ENCODE results near the gene SIPA1. TPM values are rescaled to one million over a fixed set of nuclear protein-coding genes. Genes with fewer than 3 reads are reported as not detected.

Gene SIPA1
- total RNA-seq, 4 donors from 2014 or later: 40.7 to 56.3 (median 45.8) TPM

- Histone ChIP-seq H3K9me3 (no peaks in the 10 kb centered on the region), H3K27me3 (no peaks in the 10 kb centered on the region), H3K4me1 (peaks cover 58 to 94% (median 83%) of the 10 kb centered on the region in 4 donors), H3K4me3 (no peak overlapping the region), H3K36me3 (peaks cover 32 to 64% (median 57%) of the 10 kb centered on the region in 4 donors), H3K27ac (replicated peaks in 1 of 4) (peak overlapping the region in 3 of 4 donors; percentile 79 to 96 (median 79))
- intact Hi-C loops (cut with DNase I): loop anchor here (5.0 kb wide), 1 partner anchor 48 kb away; no protein-coding TSS in a partner anchor
- TF ChIP-seq POLR2AphosphoS5 (IDR thresholded peaks at IDR 0.05) (peak in 1 of 2 donors; percentile 45), CTCF (IDR thresholded peaks at IDR 0.05) (no peak)
- no peak for DNase-seq (ENCODE audit: extremely low spot score)
- 29% methylated on average over 4 of the region's 8 CpGs for WGBS
Observed at GRCh38 chr11:65590240-65590738, 47.6 kb upstream of the SIPA1 start.

GRCh38 chr11:65591939-65592857, 45.7 kb upstream of the SIPA1 start:
- no peaks in the 10 kb centered on the region for H3K9me3 ChIP-seq
- no peak for DNase-seq (ENCODE audit: extremely low spot score)
- 69% methylated on average over 42 of the region's 106 CpGs for WGBS
- peak overlapping the region; percentile 36 to 96 (median 50) for H3K27ac ChIP-seq (replicated peaks in 1 of 4)
- H3K4me1 ChIP-seq: peaks cover 44 to 83% (median 72%) of the 10 kb centered on the region in 4 donors
- intact Hi-C loops (cut with DNase I): loop anchor here (2.0 to 5.0 kb wide), 2 partner anchors 17 to 50 kb away; no protein-coding TSS in a partner anchor
- no peaks in the 10 kb centered on the region for H3K27me3 ChIP-seq
- H3K4me3 ChIP-seq: peak overlapping the region; percentile 9 to 32 (median 22)
- TF ChIP-seq POLR2AphosphoS5 (IDR thresholded peaks at IDR 0.05) (peak; percentile 6 to 50), EP300 (IDR thresholded peaks at IDR 0.05) (no peak), CTCF (IDR thresholded peaks at IDR 0.05) (peak in 2 of 3 experiments; percentile 7 to 15), POLR2A (IDR thresholded peaks at IDR 0.05; ENCODE audit: low read depth) (no peak)
- H3K36me3 ChIP-seq: peaks cover 26 to 58% (median 50%) of the 10 kb centered on the region in 4 donors

GRCh38 chr11:65592858-65593517, 44.9 kb upstream of the SIPA1 start:
- 88% methylated on average over 18 of the region's 22 CpGs for WGBS
- Histone ChIP-seq H3K27ac (replicated peaks in 1 of 4) (peak overlapping the region; percentile 46 to 96 (median 50)), H3K36me3 (peaks cover 26 to 66% (median 57%) of the 10 kb centered on the region in 4 donors), H3K4me3 (no peak overlapping the region), H3K27me3 (no peaks in the 10 kb centered on the region), H3K4me1 (peaks cover 36 to 76% (median 64%) of the 10 kb centered on the region in 4 donors), H3K9me3 (no peaks in the 10 kb centered on the region)
- no peak for TF ChIP-seq CTCF (IDR thresholded peaks at IDR 0.05)
- TF ChIP-seq POLR2AphosphoS5 (IDR thresholded peaks at IDR 0.05): peak in 1 of 2 donors; percentile 3
- TF ChIP-seq POLR2A (IDR thresholded peaks at IDR 0.05; ENCODE audit: low read depth): no peak
- no peak for TF ChIP-seq EP300 (IDR thresholded peaks at IDR 0.05)
- intact Hi-C loops (cut with DNase I): loop anchor here (2.0 to 5.0 kb wide), 2 partner anchors 18 to 51 kb away; no protein-coding TSS in a partner anchor
- no peak for DNase-seq (ENCODE audit: extremely low spot score)

- peaks cover 26 to 69% (median 65%) of the 10 kb centered on the region in 4 donors for H3K36me3 ChIP-seq
- peaks cover 29 to 68% (median 56%) of the 10 kb centered on the region in 4 donors for H3K4me1 ChIP-seq
- H3K27me3 ChIP-seq: no peaks in the 10 kb centered on the region
- no peak overlapping the region for H3K4me3 ChIP-seq
- H3K9me3 ChIP-seq: no peaks in the 10 kb centered on the region
- intact Hi-C loops (cut with DNase I): loop anchor here (2.0 to 5.0 kb wide), 2 partner anchors 19 to 51 kb away; no protein-coding TSS in a partner anchor
- peak overlapping the region; percentile 21 to 96 (median 49) for H3K27ac ChIP-seq (replicated peaks in 1 of 4)
- no peak for DNase-seq (ENCODE audit: extremely low spot score)
- WGBS: 64% methylated on average over 9 of the region's 26 CpGs
- peak; percentile 61 to 64 for TF ChIP-seq POLR2AphosphoS5 (IDR thresholded peaks at IDR 0.05)
- TF ChIP-seq CTCF (IDR thresholded peaks at IDR 0.05): peak; percentile 63 to 75 (median 74)
- TF ChIP-seq POLR2A (IDR thresholded peaks at IDR 0.05; ENCODE audit: low read depth): no peak
Observed at GRCh38 chr11:65593518-65594414, 44.1 kb upstream of the SIPA1 start.
